ENCODE data around the gene PATZ1.

- TF ChIP-seq CTCF (IDR thresholded peaks at IDR 0.05) (no peak), POLR2A (IDR thresholded peaks at IDR 0.05) (no peak)
Measured at GRCh38 chr22:31288496-31289240, 57.5 kb downstream of the PATZ1 start.

Measured in ovary (tissue), 3 donors.